Keratinocyte (primary cell): ENCODE results near the gene KRTAP9-1.

ENCODE experiments used
- EZH2 ChIP-seq: IDR thresholded peaks from one replicate; pipeline ENCODE4 v1.6.1; 2012; ENCODE audit warnings: inconsistent platforms, mild to moderate bottlenecking, low read length, moderate library complexity
- TF ChIP-seq, protein P1 (sequence below), 3 experiments: IDR thresholded peaks in 1 of 3; conservative IDR thresholded peaks in 1 of 3; optimal IDR thresholded peaks in 1 of 3; 2 replicates in 2 of 3; 3 replicates in 1 of 3; pipeline versions ENCODE3 to v1.5.1; 2011; ENCODE audit warnings: low read length in 3 of 3, mild to moderate bottlenecking in 3 of 3, moderate library complexity in 2 of 3, control low read depth in 1 of 3, inconsistent platforms in 1 of 3; ENCODE audit not compliant: insufficient read depth in 2 of 3; ENCODE audit errors: extremely low read depth in 1 of 3

DNA sequence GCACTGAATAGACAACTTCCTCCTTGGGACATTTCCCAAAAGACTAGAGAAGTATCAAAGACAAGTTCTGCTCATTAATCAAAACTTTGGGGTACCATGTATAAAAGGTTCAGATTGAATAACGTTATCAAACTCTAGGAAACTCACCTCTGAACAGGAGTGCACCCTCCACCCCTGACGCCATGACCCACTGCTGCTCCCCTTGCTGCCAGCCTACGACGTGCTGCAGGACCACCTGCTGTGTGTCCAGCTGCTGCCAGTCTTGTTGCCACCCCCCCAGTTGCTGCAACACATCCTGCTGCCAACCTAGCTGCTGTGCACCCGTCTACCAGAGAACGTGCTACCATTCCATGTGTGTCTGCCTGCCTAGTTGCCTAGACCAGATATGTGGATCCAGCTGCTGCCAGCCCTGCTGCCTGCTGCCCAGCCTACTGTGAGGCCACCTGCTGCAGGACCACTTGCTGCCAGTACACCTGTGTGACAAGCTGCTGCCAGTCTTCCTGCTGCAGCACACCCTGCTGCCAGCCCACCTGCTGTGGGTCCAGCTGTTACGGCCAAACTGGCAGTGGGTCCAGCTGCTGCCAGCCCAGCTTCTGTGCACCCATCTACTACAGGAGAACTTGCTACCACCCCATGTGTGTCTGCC lies 23.0 kb downstream of the KRTAP9-1 start:
- TF ChIP-seq, protein P1, sequence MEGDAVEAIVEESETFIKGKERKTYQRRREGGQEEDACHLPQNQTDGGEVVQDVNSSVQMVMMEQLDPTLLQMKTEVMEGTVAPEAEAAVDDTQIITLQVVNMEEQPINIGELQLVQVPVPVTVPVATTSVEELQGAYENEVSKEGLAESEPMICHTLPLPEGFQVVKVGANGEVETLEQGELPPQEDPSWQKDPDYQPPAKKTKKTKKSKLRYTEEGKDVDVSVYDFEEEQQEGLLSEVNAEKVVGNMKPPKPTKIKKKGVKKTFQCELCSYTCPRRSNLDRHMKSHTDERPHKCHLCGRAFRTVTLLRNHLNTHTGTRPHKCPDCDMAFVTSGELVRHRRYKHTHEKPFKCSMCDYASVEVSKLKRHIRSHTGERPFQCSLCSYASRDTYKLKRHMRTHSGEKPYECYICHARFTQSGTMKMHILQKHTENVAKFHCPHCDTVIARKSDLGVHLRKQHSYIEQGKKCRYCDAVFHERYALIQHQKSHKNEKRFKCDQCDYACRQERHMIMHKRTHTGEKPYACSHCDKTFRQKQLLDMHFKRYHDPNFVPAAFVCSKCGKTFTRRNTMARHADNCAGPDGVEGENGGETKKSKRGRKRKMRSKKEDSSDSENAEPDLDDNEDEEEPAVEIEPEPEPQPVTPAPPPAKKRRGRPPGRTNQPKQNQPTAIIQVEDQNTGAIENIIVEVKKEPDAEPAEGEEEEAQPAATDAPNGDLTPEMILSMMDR (optimal IDR thresholded peaks at IDR 0.05 in 1 of 3, IDR thresholded peaks at IDR 0.05 in 1 of 3, conservative IDR thresholded peaks at IDR 0.05 in 1 of 3; ENCODE audit: extremely low read depth in 1 of 3, insufficient read depth in 2 of 3, low read length in 3 of 3), result no peak
- TF ChIP-seq EZH2, result no peak
